ENCODE measurements around the gene TBCD.

- no peak for TF ChIP-seq MYC (IDR thresholded peaks at IDR 0.05; ENCODE audit: borderline replicate concordance, low read length)
- TF ChIP-seq EP300 (IDR thresholded peaks at IDR 0.05): no peak
- TF ChIP-seq, protein P1, sequence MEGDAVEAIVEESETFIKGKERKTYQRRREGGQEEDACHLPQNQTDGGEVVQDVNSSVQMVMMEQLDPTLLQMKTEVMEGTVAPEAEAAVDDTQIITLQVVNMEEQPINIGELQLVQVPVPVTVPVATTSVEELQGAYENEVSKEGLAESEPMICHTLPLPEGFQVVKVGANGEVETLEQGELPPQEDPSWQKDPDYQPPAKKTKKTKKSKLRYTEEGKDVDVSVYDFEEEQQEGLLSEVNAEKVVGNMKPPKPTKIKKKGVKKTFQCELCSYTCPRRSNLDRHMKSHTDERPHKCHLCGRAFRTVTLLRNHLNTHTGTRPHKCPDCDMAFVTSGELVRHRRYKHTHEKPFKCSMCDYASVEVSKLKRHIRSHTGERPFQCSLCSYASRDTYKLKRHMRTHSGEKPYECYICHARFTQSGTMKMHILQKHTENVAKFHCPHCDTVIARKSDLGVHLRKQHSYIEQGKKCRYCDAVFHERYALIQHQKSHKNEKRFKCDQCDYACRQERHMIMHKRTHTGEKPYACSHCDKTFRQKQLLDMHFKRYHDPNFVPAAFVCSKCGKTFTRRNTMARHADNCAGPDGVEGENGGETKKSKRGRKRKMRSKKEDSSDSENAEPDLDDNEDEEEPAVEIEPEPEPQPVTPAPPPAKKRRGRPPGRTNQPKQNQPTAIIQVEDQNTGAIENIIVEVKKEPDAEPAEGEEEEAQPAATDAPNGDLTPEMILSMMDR (IDR thresholded peaks at IDR 0.05): no peak
- TF ChIP-seq, protein P2, sequence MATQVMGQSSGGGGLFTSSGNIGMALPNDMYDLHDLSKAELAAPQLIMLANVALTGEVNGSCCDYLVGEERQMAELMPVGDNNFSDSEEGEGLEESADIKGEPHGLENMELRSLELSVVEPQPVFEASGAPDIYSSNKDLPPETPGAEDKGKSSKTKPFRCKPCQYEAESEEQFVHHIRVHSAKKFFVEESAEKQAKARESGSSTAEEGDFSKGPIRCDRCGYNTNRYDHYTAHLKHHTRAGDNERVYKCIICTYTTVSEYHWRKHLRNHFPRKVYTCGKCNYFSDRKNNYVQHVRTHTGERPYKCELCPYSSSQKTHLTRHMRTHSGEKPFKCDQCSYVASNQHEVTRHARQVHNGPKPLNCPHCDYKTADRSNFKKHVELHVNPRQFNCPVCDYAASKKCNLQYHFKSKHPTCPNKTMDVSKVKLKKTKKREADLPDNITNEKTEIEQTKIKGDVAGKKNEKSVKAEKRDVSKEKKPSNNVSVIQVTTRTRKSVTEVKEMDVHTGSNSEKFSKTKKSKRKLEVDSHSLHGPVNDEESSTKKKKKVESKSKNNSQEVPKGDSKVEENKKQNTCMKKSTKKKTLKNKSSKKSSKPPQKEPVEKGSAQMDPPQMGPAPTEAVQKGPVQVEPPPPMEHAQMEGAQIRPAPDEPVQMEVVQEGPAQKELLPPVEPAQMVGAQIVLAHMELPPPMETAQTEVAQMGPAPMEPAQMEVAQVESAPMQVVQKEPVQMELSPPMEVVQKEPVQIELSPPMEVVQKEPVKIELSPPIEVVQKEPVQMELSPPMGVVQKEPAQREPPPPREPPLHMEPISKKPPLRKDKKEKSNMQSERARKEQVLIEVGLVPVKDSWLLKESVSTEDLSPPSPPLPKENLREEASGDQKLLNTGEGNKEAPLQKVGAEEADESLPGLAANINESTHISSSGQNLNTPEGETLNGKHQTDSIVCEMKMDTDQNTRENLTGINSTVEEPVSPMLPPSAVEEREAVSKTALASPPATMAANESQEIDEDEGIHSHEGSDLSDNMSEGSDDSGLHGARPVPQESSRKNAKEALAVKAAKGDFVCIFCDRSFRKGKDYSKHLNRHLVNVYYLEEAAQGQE (IDR thresholded peaks at IDR 0.05): no peak
- no peak for TF ChIP-seq CBX8 (IDR thresholded peaks at IDR 0.05)
- no peak for TF ChIP-seq RFX5 (IDR thresholded peaks at IDR 0.05)
- no peak for TF ChIP-seq POLR2A (IDR thresholded peaks at IDR 0.05; ENCODE audit: low read length)
- TF ChIP-seq JUNB (IDR thresholded peaks at IDR 0.05): no peak
Measured at GRCh38 chr17:82963104-82963950, 211.5 kb downstream of the TBCD start.
